Measurements from ENCODE around the gene CNIH4. TPM values are rescaled to one million over a fixed set of nuclear protein-coding genes. Genes with fewer than 3 reads are reported as not detected.
A peak's percentile ranks its signal among the peaks of the same experiment; 100 is the strongest.
"Not testable (repeated sequence)": the region's sequence is repeated elsewhere in the genome, so short reads cannot be mapped to it uniquely, and the experiment has no call there.

The CNIH4 gene
- total RNA-seq, result 39.6 TPM

GRCh38 chr1:224356685-224357625 is at the start of gene CNIH4:
TSS of gene CNIH4 (plus strand) at chr1:224356879. CDS start at chr1:224356925, 46 bp downstream.
- peaks cover 38% of the 10 kb centered on the region for H3K4me1 ChIP-seq (ENCODE audit: insufficient read depth, low read length)
- peak within 1 kb of the TSS; percentile 57 for H3K4me3 ChIP-seq (ENCODE audit: low read length)
- no peaks in the 10 kb centered on the region for H3K27me3 ChIP-seq (ENCODE audit: insufficient read depth, low read length)
- no peaks in the 10 kb centered on the region for H3K9me3 ChIP-seq (ENCODE audit: low read depth, low read length)

GRCh38 chr1:224308064-224308463 is 48.6 kb upstream of the CNIH4 start:
- Histone ChIP-seq H3K27me3 (ENCODE audit: insufficient read depth, low read length) (no peaks in the 10 kb centered on the region), H3K9me3 (ENCODE audit: low read depth, low read length) (no peaks in the 10 kb centered on the region), H3K4me1 (ENCODE audit: insufficient read depth, low read length) (no peaks in the 10 kb centered on the region), H3K4me3 (ENCODE audit: low read length) (no peak overlapping the region)

- not testable (repeated sequence) for H3K4me3 ChIP-seq (ENCODE audit: low read length); H3K9me3 ChIP-seq (ENCODE audit: low read depth, low read length); H3K4me1 ChIP-seq (ENCODE audit: insufficient read depth, low read length)
Observed at GRCh38 chr1:224311503-224311902, 45.2 kb upstream of the CNIH4 start.

GRCh38 chr1:224312025-224312424 is 44.7 kb upstream of the CNIH4 start:
- Histone ChIP-seq H3K9me3 (ENCODE audit: low read depth, low read length) (no peaks in the 10 kb centered on the region), H3K27me3 (ENCODE audit: insufficient read depth, low read length) (no peaks in the 10 kb centered on the region), H3K4me3 (ENCODE audit: low read length) (no peak overlapping the region), H3K4me1 (ENCODE audit: insufficient read depth, low read length) (no peaks in the 10 kb centered on the region)

More at GRCh38 chr1:224311503-224311902, 45.2 kb upstream of the CNIH4 start:
- H3K27me3 ChIP-seq (ENCODE audit: insufficient read depth, low read length), result not testable (repeated sequence)

GRCh38 chr1:224317383-224318045 is 39.2 kb upstream of the CNIH4 start:
- Histone ChIP-seq H3K27me3 (ENCODE audit: insufficient read depth, low read length) (no peaks in the 10 kb centered on the region), H3K4me1 (ENCODE audit: insufficient read depth, low read length) (no peaks in the 10 kb centered on the region), H3K9me3 (ENCODE audit: low read depth, low read length) (no peaks in the 10 kb centered on the region), H3K4me3 (ENCODE audit: low read length) (no peak overlapping the region)

- H3K4me3 ChIP-seq (ENCODE audit: low read length), result no peak overlapping the region
- H3K9me3 ChIP-seq (ENCODE audit: low read depth, low read length), result no peaks in the 10 kb centered on the region
- no peaks in the 10 kb centered on the region for H3K27me3 ChIP-seq (ENCODE audit: insufficient read depth, low read length)
- H3K4me1 ChIP-seq (ENCODE audit: insufficient read depth, low read length), result peaks cover 2% of the 10 kb centered on the region
Observed at GRCh38 chr1:224321706-224322105, 35.0 kb upstream of the CNIH4 start.

GRCh38 chr1:224325959-224326358 is 30.7 kb upstream of the CNIH4 start:
- no peak overlapping the region for H3K4me3 ChIP-seq (ENCODE audit: low read length)
- H3K27me3 ChIP-seq (ENCODE audit: insufficient read depth, low read length), result no peaks in the 10 kb centered on the region
- peaks cover 28% of the 10 kb centered on the region for H3K4me1 ChIP-seq (ENCODE audit: insufficient read depth, low read length)
- H3K9me3 ChIP-seq (ENCODE audit: low read depth, low read length), result no peaks in the 10 kb centered on the region

- Histone ChIP-seq H3K9me3 (ENCODE audit: low read depth, low read length) (no peaks in the 10 kb centered on the region), H3K4me3 (ENCODE audit: low read length) (no peak overlapping the region), H3K27me3 (ENCODE audit: insufficient read depth, low read length) (no peaks in the 10 kb centered on the region), H3K4me1 (ENCODE audit: insufficient read depth, low read length) (peaks cover 34% of the 10 kb centered on the region)
Observed at GRCh38 chr1:224328644-224329043, 28.0 kb upstream of the CNIH4 start.

- H3K4me1 ChIP-seq (ENCODE audit: insufficient read depth, low read length), result peaks cover 34% of the 10 kb centered on the region
- H3K27me3 ChIP-seq (ENCODE audit: insufficient read depth, low read length), result no peaks in the 10 kb centered on the region
- peak overlapping the region; percentile 95 for H3K4me3 ChIP-seq (ENCODE audit: low read length)
- no peaks in the 10 kb centered on the region for H3K9me3 ChIP-seq (ENCODE audit: low read depth, low read length)
Observed at GRCh38 chr1:224329484-224329841, 27.2 kb upstream of the CNIH4 start.

GRCh38 chr1:224329842-224330753 is 26.6 kb upstream of the CNIH4 start, which contains the start of gene NVL:
TSS of gene NVL (minus strand) at chr1:224330172. CDS start at chr1:224330127, 45 bp downstream.
- H3K9me3 ChIP-seq (ENCODE audit: low read depth, low read length), result no peaks in the 10 kb centered on the region
- peak within 1 kb of the TSS; percentile 95 for H3K4me3 ChIP-seq (ENCODE audit: low read length)
- peaks cover 34% of the 10 kb centered on the region for H3K4me1 ChIP-seq (ENCODE audit: insufficient read depth, low read length)
- no peaks in the 10 kb centered on the region for H3K27me3 ChIP-seq (ENCODE audit: insufficient read depth, low read length)

- H3K9me3 ChIP-seq (ENCODE audit: low read depth, low read length), result no peaks in the 10 kb centered on the region
- no peaks in the 10 kb centered on the region for H3K27me3 ChIP-seq (ENCODE audit: insufficient read depth, low read length)
- peaks cover 34% of the 10 kb centered on the region for H3K4me1 ChIP-seq (ENCODE audit: insufficient read depth, low read length)
- H3K4me3 ChIP-seq (ENCODE audit: low read length), result no peak overlapping the region
Observed at GRCh38 chr1:224331326-224331725, 25.4 kb upstream of the CNIH4 start.

GRCh38 chr1:224331824-224332223 is 24.9 kb upstream of the CNIH4 start:
- Histone ChIP-seq H3K27me3 (ENCODE audit: insufficient read depth, low read length) (no peaks in the 10 kb centered on the region), H3K9me3 (ENCODE audit: low read depth, low read length) (no peaks in the 10 kb centered on the region), H3K4me1 (ENCODE audit: insufficient read depth, low read length) (peaks cover 31% of the 10 kb centered on the region), H3K4me3 (ENCODE audit: low read length) (no peak overlapping the region)

- Histone ChIP-seq H3K27me3 (ENCODE audit: insufficient read depth, low read length) (no peaks in the 10 kb centered on the region), H3K9me3 (ENCODE audit: low read depth, low read length) (no peaks in the 10 kb centered on the region), H3K4me3 (ENCODE audit: low read length) (no peak overlapping the region), H3K4me1 (ENCODE audit: insufficient read depth, low read length) (peaks cover 24% of the 10 kb centered on the region)
Observed at GRCh38 chr1:224333309-224333926, 23.3 kb upstream of the CNIH4 start.

All from mononuclear cell (primary cell).